ENCODE data around the gene CDK14.

GRCh38 chr7:90839727-90840291 is 243.7 kb downstream of the CDK14 start:
- TF ChIP-seq, protein P1, sequence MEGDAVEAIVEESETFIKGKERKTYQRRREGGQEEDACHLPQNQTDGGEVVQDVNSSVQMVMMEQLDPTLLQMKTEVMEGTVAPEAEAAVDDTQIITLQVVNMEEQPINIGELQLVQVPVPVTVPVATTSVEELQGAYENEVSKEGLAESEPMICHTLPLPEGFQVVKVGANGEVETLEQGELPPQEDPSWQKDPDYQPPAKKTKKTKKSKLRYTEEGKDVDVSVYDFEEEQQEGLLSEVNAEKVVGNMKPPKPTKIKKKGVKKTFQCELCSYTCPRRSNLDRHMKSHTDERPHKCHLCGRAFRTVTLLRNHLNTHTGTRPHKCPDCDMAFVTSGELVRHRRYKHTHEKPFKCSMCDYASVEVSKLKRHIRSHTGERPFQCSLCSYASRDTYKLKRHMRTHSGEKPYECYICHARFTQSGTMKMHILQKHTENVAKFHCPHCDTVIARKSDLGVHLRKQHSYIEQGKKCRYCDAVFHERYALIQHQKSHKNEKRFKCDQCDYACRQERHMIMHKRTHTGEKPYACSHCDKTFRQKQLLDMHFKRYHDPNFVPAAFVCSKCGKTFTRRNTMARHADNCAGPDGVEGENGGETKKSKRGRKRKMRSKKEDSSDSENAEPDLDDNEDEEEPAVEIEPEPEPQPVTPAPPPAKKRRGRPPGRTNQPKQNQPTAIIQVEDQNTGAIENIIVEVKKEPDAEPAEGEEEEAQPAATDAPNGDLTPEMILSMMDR (IDR thresholded peaks at IDR 0.05; ENCODE audit: insufficient read depth, low read length): no peak
- TF ChIP-seq, protein P2, sequence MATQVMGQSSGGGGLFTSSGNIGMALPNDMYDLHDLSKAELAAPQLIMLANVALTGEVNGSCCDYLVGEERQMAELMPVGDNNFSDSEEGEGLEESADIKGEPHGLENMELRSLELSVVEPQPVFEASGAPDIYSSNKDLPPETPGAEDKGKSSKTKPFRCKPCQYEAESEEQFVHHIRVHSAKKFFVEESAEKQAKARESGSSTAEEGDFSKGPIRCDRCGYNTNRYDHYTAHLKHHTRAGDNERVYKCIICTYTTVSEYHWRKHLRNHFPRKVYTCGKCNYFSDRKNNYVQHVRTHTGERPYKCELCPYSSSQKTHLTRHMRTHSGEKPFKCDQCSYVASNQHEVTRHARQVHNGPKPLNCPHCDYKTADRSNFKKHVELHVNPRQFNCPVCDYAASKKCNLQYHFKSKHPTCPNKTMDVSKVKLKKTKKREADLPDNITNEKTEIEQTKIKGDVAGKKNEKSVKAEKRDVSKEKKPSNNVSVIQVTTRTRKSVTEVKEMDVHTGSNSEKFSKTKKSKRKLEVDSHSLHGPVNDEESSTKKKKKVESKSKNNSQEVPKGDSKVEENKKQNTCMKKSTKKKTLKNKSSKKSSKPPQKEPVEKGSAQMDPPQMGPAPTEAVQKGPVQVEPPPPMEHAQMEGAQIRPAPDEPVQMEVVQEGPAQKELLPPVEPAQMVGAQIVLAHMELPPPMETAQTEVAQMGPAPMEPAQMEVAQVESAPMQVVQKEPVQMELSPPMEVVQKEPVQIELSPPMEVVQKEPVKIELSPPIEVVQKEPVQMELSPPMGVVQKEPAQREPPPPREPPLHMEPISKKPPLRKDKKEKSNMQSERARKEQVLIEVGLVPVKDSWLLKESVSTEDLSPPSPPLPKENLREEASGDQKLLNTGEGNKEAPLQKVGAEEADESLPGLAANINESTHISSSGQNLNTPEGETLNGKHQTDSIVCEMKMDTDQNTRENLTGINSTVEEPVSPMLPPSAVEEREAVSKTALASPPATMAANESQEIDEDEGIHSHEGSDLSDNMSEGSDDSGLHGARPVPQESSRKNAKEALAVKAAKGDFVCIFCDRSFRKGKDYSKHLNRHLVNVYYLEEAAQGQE (IDR thresholded peaks at IDR 0.05; ENCODE audit: insufficient replicate concordance, low read depth): no peak
- TF ChIP-seq POLR2AphosphoS5 (IDR thresholded peaks at IDR 0.05; ENCODE audit: low read depth) (no peak), GABPA (IDR thresholded peaks at IDR 0.05; ENCODE audit: low read depth) (no peak), SPI1 (IDR thresholded peaks at IDR 0.05; ENCODE audit: borderline replicate concordance, low read depth) (no peak)
